ENCODE results near the gene R3HCC1L.

R3HCC1L gene

GRCh38 chr10:98255146-98255877 lies 120.9 kb downstream of the R3HCC1L start:
- DNase-seq (ENCODE audit: low spot score) (no peak), ATAC-seq (ENCODE audit: low read depth) (no peak)
- Histone ChIP-seq H3K27me3 (ENCODE audit: insufficient read depth, poor library complexity, severe bottlenecking) (no peaks in the 10 kb centered on the region), H3K36me3 (ENCODE audit: low read depth) (no peaks in the 10 kb centered on the region), H3K4me1 (ENCODE audit: insufficient read depth, poor library complexity, severe bottlenecking) (no peaks in the 10 kb centered on the region), H3K27ac (ENCODE audit: poor library complexity, severe bottlenecking) (no peak overlapping the region), H3K9me3 (ENCODE audit: severe bottlenecking) (no peaks in the 10 kb centered on the region), H3K4me3 (ENCODE audit: severe bottlenecking) (no peak overlapping the region)
- no peak for TF ChIP-seq CTCF (IDR thresholded peaks at IDR 0.05; ENCODE audit: poor library complexity, severe bottlenecking)

- DNase-seq (ENCODE audit: low spot score) = no peak
- no peak for TF ChIP-seq CTCF (IDR thresholded peaks at IDR 0.05; ENCODE audit: poor library complexity, severe bottlenecking)
Measured at GRCh38 chr10:98256692-98257091, 122.2 kb downstream of the R3HCC1L start.

GRCh38 chr10:98257198-98257597 lies 122.7 kb downstream of the R3HCC1L start:
- no peak overlapping the region for H3K27ac ChIP-seq (ENCODE audit: poor library complexity, severe bottlenecking)
- H3K4me3 ChIP-seq (ENCODE audit: severe bottlenecking) = no peak overlapping the region
- H3K4me1 ChIP-seq (ENCODE audit: insufficient read depth, poor library complexity, severe bottlenecking) = no peaks in the 10 kb centered on the region
- H3K27me3 ChIP-seq (ENCODE audit: insufficient read depth, poor library complexity, severe bottlenecking) = no peaks in the 10 kb centered on the region
- TF ChIP-seq CTCF (IDR thresholded peaks at IDR 0.05; ENCODE audit: poor library complexity, severe bottlenecking) = no peak
- DNase-seq (ENCODE audit: low spot score) = no peak
- H3K36me3 ChIP-seq (ENCODE audit: low read depth) = no peaks in the 10 kb centered on the region
- ATAC-seq (ENCODE audit: low read depth) = no peak
- H3K9me3 ChIP-seq (ENCODE audit: severe bottlenecking) = no peaks in the 10 kb centered on the region

More at GRCh38 chr10:98256692-98257091, 122.2 kb downstream of the R3HCC1L start:
- H3K4me1 ChIP-seq (ENCODE audit: insufficient read depth, poor library complexity, severe bottlenecking) = no peaks in the 10 kb centered on the region
- ATAC-seq (ENCODE audit: low read depth) = no peak
- no peaks in the 10 kb centered on the region for H3K36me3 ChIP-seq (ENCODE audit: low read depth)
- no peaks in the 10 kb centered on the region for H3K27me3 ChIP-seq (ENCODE audit: insufficient read depth, poor library complexity, severe bottlenecking)
- no peaks in the 10 kb centered on the region for H3K9me3 ChIP-seq (ENCODE audit: severe bottlenecking)
- H3K4me3 ChIP-seq (ENCODE audit: severe bottlenecking) = no peak overlapping the region
- no peak overlapping the region for H3K27ac ChIP-seq (ENCODE audit: poor library complexity, severe bottlenecking)

GRCh38 chr10:98257961-98258360 lies 123.5 kb downstream of the R3HCC1L start:
- H3K36me3 ChIP-seq (ENCODE audit: low read depth) = no peaks in the 10 kb centered on the region
- no peaks in the 10 kb centered on the region for H3K4me1 ChIP-seq (ENCODE audit: insufficient read depth, poor library complexity, severe bottlenecking)
- ATAC-seq (ENCODE audit: low read depth) = no peak
- DNase-seq (ENCODE audit: low spot score) = no peak
- no peak overlapping the region for H3K4me3 ChIP-seq (ENCODE audit: severe bottlenecking)
- TF ChIP-seq CTCF (IDR thresholded peaks at IDR 0.05; ENCODE audit: poor library complexity, severe bottlenecking) = no peak
- no peaks in the 10 kb centered on the region for H3K9me3 ChIP-seq (ENCODE audit: severe bottlenecking)
- H3K27ac ChIP-seq (ENCODE audit: poor library complexity, severe bottlenecking) = no peak overlapping the region
- H3K27me3 ChIP-seq (ENCODE audit: insufficient read depth, poor library complexity, severe bottlenecking) = no peaks in the 10 kb centered on the region
